ENCODE results near the gene SNAI3.
A peak's percentile ranks its signal among the peaks of the same experiment; 100 is the strongest.

SNAI3 gene

DNA sequence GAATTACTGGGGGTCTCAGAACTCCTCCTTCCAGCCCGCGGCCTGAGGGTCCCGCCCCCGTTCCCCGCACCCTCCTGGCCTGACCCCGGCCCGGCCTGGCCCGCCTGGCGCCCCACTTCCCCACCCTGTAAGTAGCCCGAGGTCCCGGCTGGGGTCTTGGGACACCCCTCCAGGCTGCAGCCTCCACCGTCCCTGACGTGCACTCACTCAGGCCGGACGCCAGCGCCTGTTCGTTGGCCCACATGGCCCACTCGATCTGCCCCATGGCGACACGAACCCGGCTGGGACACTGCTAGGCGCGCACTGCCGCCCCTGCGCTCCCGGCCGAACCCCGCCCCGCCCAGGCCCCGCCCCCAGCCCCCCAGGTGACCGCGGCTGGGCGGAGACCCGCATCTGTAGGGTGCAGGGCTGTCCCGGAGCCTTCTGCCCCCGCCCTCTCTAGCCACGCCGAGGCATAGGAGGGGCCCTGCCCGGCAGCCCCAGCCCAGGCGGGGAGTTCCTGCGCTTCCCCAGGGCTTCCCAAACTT lies 35.5 kb downstream of the SNAI3 start, which contains the start of gene CYBA:
Gene CYBA (minus strand): TSS at position 305 of the 527 bp plus-strand sequence. CDS start 40 bp downstream, at position 265.
- CTCF ChIA-PET: interaction anchor here (0.7 kb wide), 1 partner anchor 852 kb away, joined by 3 read pairs; no protein-coding TSS in a partner anchor
- peaks cover 7% of the 10 kb centered on the region; the same call in 1 of the 2 replicates for H3K4me1 ChIP-seq (ENCODE audit: control insufficient read depth, insufficient read depth, low read length)
- peak within 1 kb of the TSS; percentile 75 for H3K4me3 ChIP-seq (ENCODE audit: low read depth, low read length)
- no peaks in the 10 kb centered on the region for H3K9me3 ChIP-seq (ENCODE audit: control insufficient read depth, insufficient read depth, low read depth, low read length)
- POLR2A ChIA-PET: no interaction called here
- peaks cover 0 to 21% of the 10 kb centered on the region in 2 experiments; a peak in 2 of 3 replicates for H3K36me3 ChIP-seq (ENCODE audit: control insufficient read depth in 2 of 2, insufficient read depth in 1 of 2, low read length in 2 of 2)
- peak within 1 kb of the TSS; percentile 73; the same call in 1 of the 2 replicates for H3K27ac ChIP-seq (ENCODE audit: extremely low read depth, low read depth, low read length)
- TF ChIP-seq ZNF302 (tag by site-specific recombination; IDR thresholded peaks at IDR 0.05; ENCODE audit: low read depth) (no peak), ZNF660 (tag by site-specific recombination; IDR thresholded peaks at IDR 0.05) (no peak), ZNF335 (tag by site-specific recombination; conservative IDR thresholded peaks at IDR 0.05) (no peak), ZNF555 (tag by site-specific recombination; conservative IDR thresholded peaks at IDR 0.05) (no peak), ZXDB (tag by site-specific recombination; IDR thresholded peaks at IDR 0.05) (peak; percentile 94), ZNF404 (tag by site-specific recombination; IDR thresholded peaks at IDR 0.05) (no peak), ZNF473 (tag by site-specific recombination; IDR thresholded peaks at IDR 0.05) (no peak), FEZF1 (tag by site-specific recombination; IDR thresholded peaks at IDR 0.05) (no peak), ZNF366 (tag by site-specific recombination; conservative IDR thresholded peaks at IDR 0.05) (no peak), ZNF394 (tag by site-specific recombination; IDR thresholded peaks at IDR 0.05; ENCODE audit: borderline replicate concordance) (no peak), ZNF629 (tag by site-specific recombination; IDR thresholded peaks at IDR 0.05) (0 out of 2 replicates have a peak, but pooled peaks have one; percentile 10), ZNF2 (tag by site-specific recombination; IDR thresholded peaks at IDR 0.05) (no peak), ZNF24 (tag by site-specific recombination; IDR thresholded peaks at IDR 0.05) (no peak), ZNF350 (tag by site-specific recombination; IDR thresholded peaks at IDR 0.05) (no peak), ZFHX2 (tag by site-specific recombination; conservative IDR thresholded peaks at IDR 0.05) (no peak; the same call in 1 of the 2 replicates), ZNF114 (tag by site-specific recombination; IDR thresholded peaks at IDR 0.05) (no peak), RBAK (tag by site-specific recombination; IDR thresholded peaks at IDR 0.05) (no peak), SP7 (tag by site-specific recombination; IDR thresholded peaks at IDR 0.05) (0 out of 2 replicates have a peak, but pooled peaks have one; percentile 49), ZNF19 (tag by site-specific recombination; IDR thresholded peaks at IDR 0.05; ENCODE audit: low read depth) (no peak), ZNF157 (tag by site-specific recombination; IDR thresholded peaks at IDR 0.05) (no peak), ZNF701 (tag by site-specific recombination; IDR thresholded peaks at IDR 0.05) (no peak), TRIM28 (IDR thresholded peaks at IDR 0.05; ENCODE audit: borderline replicate concordance, low read length) (no peak), KLF1 (tag by site-specific recombination; IDR thresholded peaks at IDR 0.05) (peak; percentile 73), EGR2 (tag by site-specific recombination; IDR thresholded peaks at IDR 0.05; ENCODE audit: low read depth) (no peak; the same call in none of the 2 replicates), ZFP37 (tag by site-specific recombination; IDR thresholded peaks at IDR 0.05) (0 out of 2 replicates have a peak, but pooled peaks have one; percentile 28), YY2 (tag by site-specific recombination; IDR thresholded peaks at IDR 0.05) (no peak), ZNF624 (tag by site-specific recombination; IDR thresholded peaks at IDR 0.05) (no peak), ZNF664 (tag by site-specific recombination; IDR thresholded peaks at IDR 0.05) (no peak)
- TF ChIP-seq, protein P1, sequence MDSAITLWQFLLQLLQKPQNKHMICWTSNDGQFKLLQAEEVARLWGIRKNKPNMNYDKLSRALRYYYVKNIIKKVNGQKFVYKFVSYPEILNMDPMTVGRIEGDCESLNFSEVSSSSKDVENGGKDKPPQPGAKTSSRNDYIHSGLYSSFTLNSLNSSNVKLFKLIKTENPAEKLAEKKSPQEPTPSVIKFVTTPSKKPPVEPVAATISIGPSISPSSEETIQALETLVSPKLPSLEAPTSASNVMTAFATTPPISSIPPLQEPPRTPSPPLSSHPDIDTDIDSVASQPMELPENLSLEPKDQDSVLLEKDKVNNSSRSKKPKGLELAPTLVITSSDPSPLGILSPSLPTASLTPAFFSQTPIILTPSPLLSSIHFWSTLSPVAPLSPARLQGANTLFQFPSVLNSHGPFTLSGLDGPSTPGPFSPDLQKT (IDR thresholded peaks at IDR 0.05; ENCODE audit: borderline replicate concordance, low read depth, low read length): no peak
- TF ChIP-seq, protein P2, sequence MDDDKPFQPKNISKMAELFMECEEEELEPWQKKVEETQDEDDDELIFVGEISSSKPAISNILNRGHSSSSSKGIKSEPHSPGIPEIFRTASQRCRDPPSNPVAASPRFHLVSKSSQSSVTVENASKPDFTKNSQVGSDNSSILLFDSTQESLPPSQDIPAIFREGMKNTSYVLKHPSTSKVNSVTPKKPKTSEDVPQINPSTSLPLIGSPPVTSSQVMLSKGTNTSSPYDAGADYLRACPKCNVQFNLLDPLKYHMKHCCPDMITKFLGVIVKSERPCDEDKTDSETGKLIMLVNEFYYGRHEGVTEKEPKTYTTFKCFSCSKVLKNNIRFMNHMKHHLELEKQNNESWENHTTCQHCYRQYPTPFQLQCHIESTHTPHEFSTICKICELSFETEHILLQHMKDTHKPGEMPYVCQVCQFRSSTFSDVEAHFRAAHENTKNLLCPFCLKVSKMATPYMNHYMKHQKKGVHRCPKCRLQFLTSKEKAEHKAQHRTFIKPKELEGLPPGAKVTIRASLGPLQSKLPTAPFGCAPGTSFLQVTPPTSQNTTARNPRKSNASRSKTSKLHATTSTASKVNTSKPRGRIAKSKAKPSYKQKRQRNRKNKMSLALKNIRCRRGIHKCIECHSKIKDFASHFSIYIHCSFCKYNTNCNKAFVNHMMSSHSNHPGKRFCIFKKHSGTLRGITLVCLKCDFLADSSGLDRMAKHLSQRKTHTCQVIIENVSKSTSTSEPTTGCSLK (tag by site-specific recombination; IDR thresholded peaks at IDR 0.05): no peak
- TF ChIP-seq, protein P3, sequence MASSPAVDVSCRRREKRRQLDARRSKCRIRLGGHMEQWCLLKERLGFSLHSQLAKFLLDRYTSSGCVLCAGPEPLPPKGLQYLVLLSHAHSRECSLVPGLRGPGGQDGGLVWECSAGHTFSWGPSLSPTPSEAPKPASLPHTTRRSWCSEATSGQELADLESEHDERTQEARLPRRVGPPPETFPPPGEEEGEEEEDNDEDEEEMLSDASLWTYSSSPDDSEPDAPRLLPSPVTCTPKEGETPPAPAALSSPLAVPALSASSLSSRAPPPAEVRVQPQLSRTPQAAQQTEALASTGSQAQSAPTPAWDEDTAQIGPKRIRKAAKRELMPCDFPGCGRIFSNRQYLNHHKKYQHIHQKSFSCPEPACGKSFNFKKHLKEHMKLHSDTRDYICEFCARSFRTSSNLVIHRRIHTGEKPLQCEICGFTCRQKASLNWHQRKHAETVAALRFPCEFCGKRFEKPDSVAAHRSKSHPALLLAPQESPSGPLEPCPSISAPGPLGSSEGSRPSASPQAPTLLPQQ (tag by site-specific recombination; IDR thresholded peaks at IDR 0.05): peak; percentile 40; the same call in 1 of the 2 replicates
- TF ChIP-seq, protein P4, sequence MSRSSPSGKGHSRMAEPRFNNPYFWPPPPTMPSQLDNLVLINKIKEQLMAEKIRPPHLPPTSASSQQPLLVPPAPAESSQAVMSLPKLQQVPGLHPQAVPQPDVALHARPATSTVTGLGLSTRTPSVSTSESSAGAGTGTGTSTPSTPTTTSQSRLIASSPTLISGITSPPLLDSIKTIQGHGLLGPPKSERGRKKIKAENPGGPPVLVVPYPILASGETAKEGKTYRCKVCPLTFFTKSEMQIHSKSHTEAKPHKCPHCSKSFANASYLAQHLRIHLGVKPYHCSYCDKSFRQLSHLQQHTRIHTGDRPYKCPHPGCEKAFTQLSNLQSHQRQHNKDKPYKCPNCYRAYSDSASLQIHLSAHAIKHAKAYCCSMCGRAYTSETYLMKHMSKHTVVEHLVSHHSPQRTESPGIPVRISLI (tag by site-specific recombination; IDR thresholded peaks at IDR 0.05): no peak
- TF ChIP-seq, protein P5, sequence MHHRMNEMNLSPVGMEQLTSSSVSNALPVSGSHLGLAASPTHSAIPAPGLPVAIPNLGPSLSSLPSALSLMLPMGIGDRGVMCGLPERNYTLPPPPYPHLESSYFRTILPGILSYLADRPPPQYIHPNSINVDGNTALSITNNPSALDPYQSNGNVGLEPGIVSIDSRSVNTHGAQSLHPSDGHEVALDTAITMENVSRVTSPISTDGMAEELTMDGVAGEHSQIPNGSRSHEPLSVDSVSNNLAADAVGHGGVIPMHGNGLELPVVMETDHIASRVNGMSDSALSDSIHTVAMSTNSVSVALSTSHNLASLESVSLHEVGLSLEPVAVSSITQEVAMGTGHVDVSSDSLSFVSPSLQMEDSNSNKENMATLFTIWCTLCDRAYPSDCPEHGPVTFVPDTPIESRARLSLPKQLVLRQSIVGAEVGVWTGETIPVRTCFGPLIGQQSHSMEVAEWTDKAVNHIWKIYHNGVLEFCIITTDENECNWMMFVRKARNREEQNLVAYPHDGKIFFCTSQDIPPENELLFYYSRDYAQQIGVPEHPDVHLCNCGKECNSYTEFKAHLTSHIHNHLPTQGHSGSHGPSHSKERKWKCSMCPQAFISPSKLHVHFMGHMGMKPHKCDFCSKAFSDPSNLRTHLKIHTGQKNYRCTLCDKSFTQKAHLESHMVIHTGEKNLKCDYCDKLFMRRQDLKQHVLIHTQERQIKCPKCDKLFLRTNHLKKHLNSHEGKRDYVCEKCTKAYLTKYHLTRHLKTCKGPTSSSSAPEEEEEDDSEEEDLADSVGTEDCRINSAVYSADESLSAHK (tag by site-specific recombination; IDR thresholded peaks at IDR 0.05): no peak
